K562 (cell line): ENCODE data around the gene GLIS2.

ENCODE experiments used
- CHD2 ChIP-seq: IDR thresholded peaks from 2 replicates; pipeline ENCODE4 v1.6.1; 2011; ENCODE audit warnings: low read depth, low read length
- ESRRA ChIP-seq: fragments of 450-650 bp; IDR thresholded peaks from 2 replicates; pipeline ENCODE4 v1.6.1; 2014; ENCODE audit warnings: low read depth, mild to moderate bottlenecking, moderate library complexity, borderline replicate concordance
- HDAC3 ChIP-seq: fragments of 450-650 bp; IDR thresholded peaks from 2 replicates; pipeline ENCODE4 v1.6.1; 2018; ENCODE audit warnings: borderline replicate concordance, mild to moderate bottlenecking, moderate library complexity; ENCODE audit not compliant: partially characterized antibody
- KDM2B ChIP-seq: fragments of 250-450 bp; sonication (Bioruptor Pico); IDR thresholded peaks from 2 replicates; pipeline ENCODE4 v1.8.0; 2021; ENCODE audit warnings: mild to moderate bottlenecking, moderate library complexity
- MEF2D ChIP-seq: conservative IDR thresholded peaks from 2 replicates; pipeline ENCODE4 v1.6.1; 2016; ENCODE audit warnings: low read depth, missing genetic modification characterization, missing compliant biosample characterization
- MYC ChIP-seq, 2 experiments: fragments of 250-450 bp in 1 of 2; sonication (Bioruptor Pico) in 1 of 2; IDR thresholded peaks; 2 replicates each; pipeline versions ENCODE4 v1.5.1 to v1.6.1; 2012 to 2021; ENCODE audit warnings: low read depth in 2 of 2, borderline replicate concordance in 1 of 2, improper control_type of control experiment in 1 of 2, low read length in 1 of 2, mild to moderate bottlenecking in 1 of 2, moderate library complexity in 1 of 2
- NCOA1 ChIP-seq: fragments of 450-650 bp; IDR thresholded peaks from 2 replicates; pipeline ENCODE4 v1.6.1; 2016; ENCODE audit warnings: low read depth
- POLR2AphosphoS5 ChIP-seq: IDR thresholded peaks from 2 replicates; pipeline ENCODE4 v1.6.1; 2011; ENCODE audit warnings: mild to moderate bottlenecking, low read depth, low read length, moderate library complexity; ENCODE audit not compliant: control insufficient read depth, insufficient read depth
- TEAD2 ChIP-seq: fragments of 450-650 bp; IDR thresholded peaks from 2 replicates; pipeline ENCODE4 v1.6.1; 2016; ENCODE audit warnings: missing genetic modification characterization, control low read depth, missing compliant biosample characterization
- ZNF41 ChIP-seq: fragments of 250-450 bp; sonication (Bioruptor Pico); conservative IDR thresholded peaks from 2 replicates; pipeline ENCODE4 v1.4.0; 2020; ENCODE audit warnings: mild to moderate bottlenecking
- ZNF511 ChIP-seq: sonication (generic); formaldehyde crosslinking; IDR thresholded peaks from 2 replicates; pipeline ENCODE4 v1.8.0; 2022; ENCODE audit warnings: mild to moderate bottlenecking, missing genetic modification reagents
- TF ChIP-seq, protein P1 (sequence below), 3 experiments: IDR thresholded peaks in 2 of 3; conservative IDR thresholded peaks in 1 of 3; 2 replicates each; pipeline ENCODE4 v1.5.1; 2011 to 2012; ENCODE audit warnings: low read length in 3 of 3, mild to moderate bottlenecking in 3 of 3, control low read depth in 2 of 3, improper control_type of control experiment in 1 of 3, inconsistent platforms in 1 of 3, low read depth in 1 of 3, mixed read lengths in 1 of 3, moderate library complexity in 1 of 3; ENCODE audit not compliant: insufficient read depth in 2 of 3

GRCh38 chr16:4347010-4347409, 31.1 kb downstream of the GLIS2 start:
- TF ChIP-seq TEAD2 (tag): no peak
- no peak for TF ChIP-seq KDM2B (CRISPR knock-in tag)
- TF ChIP-seq POLR2AphosphoS5: no peak
- no peak for TF ChIP-seq MEF2D (tag)
- no peak for TF ChIP-seq ZNF511 (CRISPR knock-in tag)
- TF ChIP-seq CHD2: no peak
- TF ChIP-seq HDAC3: no peak
- no peak for TF ChIP-seq NCOA1
- TF ChIP-seq, protein P1, sequence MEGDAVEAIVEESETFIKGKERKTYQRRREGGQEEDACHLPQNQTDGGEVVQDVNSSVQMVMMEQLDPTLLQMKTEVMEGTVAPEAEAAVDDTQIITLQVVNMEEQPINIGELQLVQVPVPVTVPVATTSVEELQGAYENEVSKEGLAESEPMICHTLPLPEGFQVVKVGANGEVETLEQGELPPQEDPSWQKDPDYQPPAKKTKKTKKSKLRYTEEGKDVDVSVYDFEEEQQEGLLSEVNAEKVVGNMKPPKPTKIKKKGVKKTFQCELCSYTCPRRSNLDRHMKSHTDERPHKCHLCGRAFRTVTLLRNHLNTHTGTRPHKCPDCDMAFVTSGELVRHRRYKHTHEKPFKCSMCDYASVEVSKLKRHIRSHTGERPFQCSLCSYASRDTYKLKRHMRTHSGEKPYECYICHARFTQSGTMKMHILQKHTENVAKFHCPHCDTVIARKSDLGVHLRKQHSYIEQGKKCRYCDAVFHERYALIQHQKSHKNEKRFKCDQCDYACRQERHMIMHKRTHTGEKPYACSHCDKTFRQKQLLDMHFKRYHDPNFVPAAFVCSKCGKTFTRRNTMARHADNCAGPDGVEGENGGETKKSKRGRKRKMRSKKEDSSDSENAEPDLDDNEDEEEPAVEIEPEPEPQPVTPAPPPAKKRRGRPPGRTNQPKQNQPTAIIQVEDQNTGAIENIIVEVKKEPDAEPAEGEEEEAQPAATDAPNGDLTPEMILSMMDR (IDR thresholded peaks at IDR 0.05 in 2 of 3, conservative IDR thresholded peaks at IDR 0.05 in 1 of 3; ENCODE audit: insufficient read depth in 2 of 3, low read depth in 1 of 3, low read length in 3 of 3): no peak
- TF ChIP-seq ZNF41 (CRISPR knock-in tag): no peak
- no peak for TF ChIP-seq ESRRA
- no peak for TF ChIP-seq MYC (IDR thresholded peaks at IDR 0.05; ENCODE audit: low read depth, low read length)
- no peak for TF ChIP-seq MYC (CRISPR knock-in tag; IDR thresholded peaks at IDR 0.05; ENCODE audit: borderline replicate concordance, low read depth)
